ENCODE data around the gene NMT1.

Gene NMT1

GRCh38 chr17:45116434-45117016 is 55.4 kb downstream of the NMT1 start:
- Histone ChIP-seq H3K27me3 (no peaks in the 10 kb centered on the region), H3K4me3 (ENCODE audit: low read depth, low read length) (no peak overlapping the region), H3K9me3 (no peaks in the 10 kb centered on the region), H3K36me3 (no peaks in the 10 kb centered on the region), H3K4me1 (no peaks in the 10 kb centered on the region)
- no peak for TF ChIP-seq CTCF (IDR thresholded peaks at IDR 0.05; ENCODE audit: low read depth, low read length)
- peak; percentile 59 for DNase-seq

- no peaks in the 10 kb centered on the region for H3K27me3 ChIP-seq
- H3K36me3 ChIP-seq = no peaks in the 10 kb centered on the region
These were observed 56.2 kb downstream of the NMT1 start for GRCh38 chr17:45117334-45117733.

GRCh38 chr17:45117848-45118646 is 56.9 kb downstream of the NMT1 start:
- no peak for DNase-seq
- no peak for TF ChIP-seq CTCF (IDR thresholded peaks at IDR 0.05; ENCODE audit: low read depth, low read length)
- no peaks in the 10 kb centered on the region for H3K4me1 ChIP-seq

More at GRCh38 chr17:45117334-45117733, 56.2 kb downstream of the NMT1 start:
- Histone ChIP-seq H3K4me1 (no peaks in the 10 kb centered on the region), H3K9me3 (no peaks in the 10 kb centered on the region), H3K4me3 (ENCODE audit: low read depth, low read length) (no peak overlapping the region)
- TF ChIP-seq CTCF (IDR thresholded peaks at IDR 0.05; ENCODE audit: low read depth, low read length) = no peak
- no peak for DNase-seq

GRCh38 chr17:45118691-45119090 is 57.6 kb downstream of the NMT1 start:
- no peak overlapping the region for H3K4me3 ChIP-seq (ENCODE audit: low read depth, low read length)
- no peaks in the 10 kb centered on the region for H3K9me3 ChIP-seq
- DNase-seq = no peak
- H3K4me1 ChIP-seq = peaks cover 4% of the 10 kb centered on the region
- no peaks in the 10 kb centered on the region for H3K27me3 ChIP-seq
- no peak for TF ChIP-seq CTCF (IDR thresholded peaks at IDR 0.05; ENCODE audit: low read depth, low read length)
- H3K36me3 ChIP-seq = no peaks in the 10 kb centered on the region

More at GRCh38 chr17:45117848-45118646, 56.9 kb downstream of the NMT1 start:
- no peaks in the 10 kb centered on the region for H3K9me3 ChIP-seq
- H3K27me3 ChIP-seq = no peaks in the 10 kb centered on the region
- H3K36me3 ChIP-seq = no peaks in the 10 kb centered on the region
- H3K4me3 ChIP-seq (ENCODE audit: low read depth, low read length) = no peak overlapping the region

GRCh38 chr17:45119964-45120363 is 58.8 kb downstream of the NMT1 start:
- Histone ChIP-seq H3K4me1 (peaks cover 14% of the 10 kb centered on the region), H3K36me3 (no peaks in the 10 kb centered on the region), H3K4me3 (ENCODE audit: low read depth, low read length) (no peak overlapping the region), H3K27me3 (no peaks in the 10 kb centered on the region), H3K9me3 (no peaks in the 10 kb centered on the region)
- no peak for DNase-seq
- no peak for TF ChIP-seq CTCF (IDR thresholded peaks at IDR 0.05; ENCODE audit: low read depth, low read length)

- H3K9me3 ChIP-seq = no peaks in the 10 kb centered on the region
- no peaks in the 10 kb centered on the region for H3K27me3 ChIP-seq
- no peak overlapping the region for H3K4me3 ChIP-seq (ENCODE audit: low read depth, low read length)
- no peak for DNase-seq
- H3K4me1 ChIP-seq = peaks cover 14% of the 10 kb centered on the region
- no peak for TF ChIP-seq CTCF (IDR thresholded peaks at IDR 0.05; ENCODE audit: low read depth, low read length)
- no peaks in the 10 kb centered on the region for H3K36me3 ChIP-seq
These were observed 59.4 kb downstream of the NMT1 start for GRCh38 chr17:45120558-45120957.

All from BE2C (cell line).